Esophagus squamous epithelium (tissue), 5 donors: Measurements from ENCODE around the gene ZNF516. TPM values are rescaled to one million over a fixed set of nuclear protein-coding genes. Genes with fewer than 3 reads are reported as not detected.

Experiments used
- DNase-seq: peaks from one replicate; lab custom pipeline; 2025; lab: John Stamatoyannopoulos, UW
- H3K27ac ChIP-seq, 4 donors: fragments of 200-600 bp; sonication (generic); one replicate each; pipeline ENCODE4 v1.5.1; 2016 to 2019; ENCODE audit warnings: mild to moderate bottlenecking in 1 of 4
- H3K27me3 ChIP-seq, 4 donors: fragments of 200-600 bp; sonication (generic); 1 replicate in 3 of 4; 2 replicates in 1 of 4; pipeline versions ENCODE4 v1.5.1 to v1.6.0; 2017 to 2021; ENCODE audit warnings: antibody characterized with exemption in 1 of 4
- H3K36me3 ChIP-seq, 3 donors: fragments of 200-600 bp; sonication (generic); one replicate each; pipeline ENCODE4 v1.5.1; 2016 to 2019
- H3K4me1 ChIP-seq, 3 donors: fragments of 200-600 bp; sonication (generic); one replicate each; pipeline ENCODE4 v1.5.1; 2017 to 2019
- H3K4me3 ChIP-seq, 4 donors: fragments of 200-600 bp; sonication (generic); 1 replicate in 3 of 4; 2 replicates in 1 of 4; pipeline ENCODE4 v1.5.1; 2016 to 2019; ENCODE audit warnings: mild to moderate bottlenecking in 2 of 4, moderate library complexity in 1 of 4
- H3K9me3 ChIP-seq, 3 donors: fragments of 200-600 bp; sonication (generic); one replicate each; pipeline ENCODE4 v1.5.1; 2016 to 2019
- POLR2A ChIP-seq, 4 donors: fragments of 450-650 bp; IDR thresholded peaks; one replicate each; pipeline ENCODE4 v1.6.1; 2017; ENCODE audit warnings: antibody characterized with exemption in 4 of 4, mild to moderate bottlenecking in 4 of 4, moderate library complexity in 3 of 4
- WGBS, 2 donors: methylation state at CpG; one replicate each; pipeline ENCODE4 v1.1.5; 2018; 5-methylcytosine and 5-hydroxymethylcytosine counted together
- intact Hi-C: fragments of 100-400 bp; cut with DNase I; formaldehyde crosslinking; loops from one replicate; pipeline ENCODE4 v1.15.0; 2022
- total RNA-seq, 4 donors: library from RNA; depleted of rRNA; stranded (reverse); fragments of >200 nt; gene quantifications; one replicate each; pipeline ENCODE4 v1.1.0, GENCODE V29; 2016
- TF ChIP-seq, protein P1 (sequence below), 6 experiments: fragments of 450-650 bp in 4 of 6; fragments of 200-600 bp in 2 of 6; sonication (generic) in 2 of 6; IDR thresholded peaks; one replicate each; pipeline ENCODE4 v1.5.1; 2016 to 2019; ENCODE audit warnings: antibody characterized with exemption in 6 of 6, mild to moderate bottlenecking in 4 of 6, moderate library complexity in 4 of 6
- donor health status: DM: yes; HTN: yes; CAD: no.

Gene ZNF516
- total RNA-seq, 4 donors from 2014 or later = 18.0 to 23.9 (median 19.2) TPM

DNA sequence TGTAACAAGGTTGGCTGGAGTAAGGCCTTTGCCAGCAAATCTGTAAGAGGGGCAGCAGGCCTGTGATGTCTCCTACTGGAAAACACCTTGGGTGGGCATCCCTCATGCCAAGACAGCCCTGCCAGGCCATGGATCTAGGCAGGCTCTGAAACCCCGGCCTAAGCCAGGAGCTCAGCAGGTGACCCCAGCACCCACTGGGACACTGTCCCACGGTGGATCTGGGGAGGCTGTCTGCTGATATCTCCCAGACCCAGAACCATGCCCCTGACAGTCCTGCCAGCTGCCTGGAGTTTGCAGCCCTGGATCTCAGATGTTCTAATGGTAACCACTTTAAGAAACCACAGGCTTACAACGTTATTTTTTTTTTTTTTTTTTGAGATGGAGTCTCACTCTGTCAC is 117.7 kb downstream of the ZNF516 start:
- Histone ChIP-seq H3K4me1 (no peaks in the 10 kb centered on the region), H3K27me3 (no peaks in the 10 kb centered on the region), H3K27ac (no peak overlapping the region), H3K9me3 (no peaks in the 10 kb centered on the region), H3K36me3 (peaks cover 9 to 44% (median 16%) of the 10 kb centered on the region in 3 donors), H3K4me3 (no peak overlapping the region)
- whole genome bisulfite sequencing, 2 donors = 83 to 93% methylated on average over 2 to 3 of the region's 3 CpGs
- TF ChIP-seq, protein P1, sequence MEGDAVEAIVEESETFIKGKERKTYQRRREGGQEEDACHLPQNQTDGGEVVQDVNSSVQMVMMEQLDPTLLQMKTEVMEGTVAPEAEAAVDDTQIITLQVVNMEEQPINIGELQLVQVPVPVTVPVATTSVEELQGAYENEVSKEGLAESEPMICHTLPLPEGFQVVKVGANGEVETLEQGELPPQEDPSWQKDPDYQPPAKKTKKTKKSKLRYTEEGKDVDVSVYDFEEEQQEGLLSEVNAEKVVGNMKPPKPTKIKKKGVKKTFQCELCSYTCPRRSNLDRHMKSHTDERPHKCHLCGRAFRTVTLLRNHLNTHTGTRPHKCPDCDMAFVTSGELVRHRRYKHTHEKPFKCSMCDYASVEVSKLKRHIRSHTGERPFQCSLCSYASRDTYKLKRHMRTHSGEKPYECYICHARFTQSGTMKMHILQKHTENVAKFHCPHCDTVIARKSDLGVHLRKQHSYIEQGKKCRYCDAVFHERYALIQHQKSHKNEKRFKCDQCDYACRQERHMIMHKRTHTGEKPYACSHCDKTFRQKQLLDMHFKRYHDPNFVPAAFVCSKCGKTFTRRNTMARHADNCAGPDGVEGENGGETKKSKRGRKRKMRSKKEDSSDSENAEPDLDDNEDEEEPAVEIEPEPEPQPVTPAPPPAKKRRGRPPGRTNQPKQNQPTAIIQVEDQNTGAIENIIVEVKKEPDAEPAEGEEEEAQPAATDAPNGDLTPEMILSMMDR (IDR thresholded peaks at IDR 0.05) = no peak
- no peak for TF ChIP-seq POLR2A (IDR thresholded peaks at IDR 0.05)
- no peak for DNase-seq
- intact Hi-C loops = no loop called here

DNA sequence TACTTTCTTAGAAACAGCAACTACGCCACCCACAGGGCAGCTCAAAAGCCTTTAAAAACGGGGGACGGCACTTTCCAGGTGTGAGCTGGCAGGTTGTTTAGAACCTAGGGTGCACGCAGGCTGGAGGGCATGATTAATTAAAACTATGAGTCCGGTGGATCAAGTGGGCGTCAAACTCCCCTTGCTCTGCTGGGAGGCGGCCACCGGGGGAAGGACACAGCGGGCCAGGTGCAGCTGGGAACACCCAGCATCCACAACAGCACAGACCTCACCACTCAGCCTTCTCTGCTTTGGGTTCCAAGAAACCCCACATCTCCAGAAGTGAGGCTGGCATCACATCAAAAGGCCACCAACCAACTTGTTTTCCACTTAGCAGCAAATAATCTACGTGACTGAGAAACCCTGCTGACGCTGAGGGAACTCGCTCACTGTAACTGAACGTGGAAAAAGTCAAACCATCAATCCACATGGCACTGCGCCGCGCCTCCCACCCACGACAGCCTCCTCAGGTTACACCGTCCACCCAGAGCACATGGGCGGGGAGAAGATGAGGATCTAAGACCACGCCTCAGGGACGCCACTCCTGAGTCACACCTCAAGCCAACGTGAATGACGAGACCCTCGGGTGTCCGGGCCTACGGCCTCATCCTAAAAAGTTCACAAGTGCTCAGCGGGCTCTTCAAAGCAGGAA is 118.2 kb downstream of the ZNF516 start:
- Histone ChIP-seq H3K27ac (no peak overlapping the region), H3K4me1 (no peaks in the 10 kb centered on the region), H3K4me3 (no peak overlapping the region), H3K36me3 (peaks cover 9 to 47% (median 16%) of the 10 kb centered on the region in 3 donors), H3K27me3 (no peaks in the 10 kb centered on the region), H3K9me3 (no peaks in the 10 kb centered on the region)
- TF ChIP-seq POLR2A (IDR thresholded peaks at IDR 0.05) = no peak
- TF ChIP-seq, protein P1 (IDR thresholded peaks at IDR 0.05) = no peak
- WGBS, 2 donors = 70 to 76% methylated on average over 16 to 22 of the region's 27 CpGs
- DNase-seq = no peak
- intact Hi-C loops = no loop called here

DNA sequence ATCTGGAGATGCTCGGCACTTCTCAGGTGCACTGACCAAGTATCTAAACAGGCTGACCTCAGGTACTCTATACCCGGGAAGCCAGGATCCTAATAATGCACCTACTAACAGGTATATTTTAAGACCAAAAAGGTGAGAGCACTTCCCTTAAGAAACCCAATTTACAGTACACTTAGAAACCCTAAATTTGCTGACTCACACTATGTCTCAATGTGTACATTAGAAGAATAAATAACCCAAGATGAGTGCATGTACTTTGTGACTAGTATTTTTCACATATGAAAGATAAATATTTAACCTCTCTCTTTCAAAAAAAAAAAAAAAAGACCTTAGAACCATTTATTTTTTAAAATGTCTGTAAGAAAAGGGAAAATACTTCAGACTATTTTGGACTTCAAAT is 118.8 kb downstream of the ZNF516 start:
- no peak for DNase-seq
- no peaks in the 10 kb centered on the region for H3K27me3 ChIP-seq
- TF ChIP-seq, protein P1 (IDR thresholded peaks at IDR 0.05) = no peak
- TF ChIP-seq POLR2A (IDR thresholded peaks at IDR 0.05) = no peak
- H3K4me1 ChIP-seq = no peaks in the 10 kb centered on the region
- H3K36me3 ChIP-seq = peaks cover 9 to 53% (median 16%) of the 10 kb centered on the region in 3 donors
- intact Hi-C loops = no loop called here
- H3K4me3 ChIP-seq = no peak overlapping the region
- 86 to 100% methylated on average over 1 of the region's 2 CpGs for WGBS, 2 donors
- H3K9me3 ChIP-seq = no peaks in the 10 kb centered on the region
- no peak overlapping the region for H3K27ac ChIP-seq

DNA sequence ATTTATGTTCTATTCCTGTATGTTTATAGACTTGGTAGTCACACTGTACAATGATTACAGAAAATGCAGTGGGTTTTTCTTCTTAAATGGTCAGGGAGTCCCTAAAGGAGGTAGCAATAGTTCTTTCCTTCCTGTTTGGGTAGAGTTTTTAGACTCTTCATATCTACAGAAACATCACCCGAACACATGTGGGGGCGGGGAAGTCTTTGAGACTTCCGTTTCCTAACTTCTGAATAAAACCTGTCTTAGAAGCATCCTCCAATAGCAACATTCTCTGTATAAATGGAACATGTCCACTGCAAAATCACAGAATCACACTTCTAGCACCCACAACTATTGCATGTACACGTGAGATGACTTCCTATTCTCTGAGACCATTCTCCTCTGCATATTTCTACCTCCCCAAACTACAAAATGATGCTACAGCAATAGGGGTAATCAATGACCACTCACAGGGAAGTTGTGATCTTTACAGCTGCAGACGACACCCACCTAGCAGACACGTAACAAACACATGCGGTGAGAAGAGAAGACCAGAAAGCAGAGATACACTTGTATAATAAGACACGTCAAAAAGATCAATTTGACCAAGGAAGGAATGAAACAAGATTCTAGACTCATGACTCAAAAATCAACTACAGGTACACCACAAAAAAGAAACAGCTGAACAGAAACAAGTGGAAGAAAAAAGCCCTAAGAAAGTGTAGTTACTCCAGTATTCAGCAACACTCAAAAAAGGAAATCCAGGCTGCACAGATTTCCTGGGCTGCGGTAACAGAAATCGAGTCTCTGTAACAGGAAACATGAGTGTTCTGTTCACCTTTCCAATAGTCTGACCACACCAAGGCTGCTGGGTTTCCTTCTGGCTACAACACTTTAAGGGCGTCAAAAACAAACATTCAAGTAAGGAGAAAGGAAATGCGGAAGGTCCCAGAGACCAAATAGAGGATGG is 120.4 kb downstream of the ZNF516 start:
- DNase-seq = no peak
- no peaks in the 10 kb centered on the region for H3K27me3 ChIP-seq
- H3K36me3 ChIP-seq = peaks cover 9 to 62% (median 9%) of the 10 kb centered on the region in 3 donors
- H3K4me3 ChIP-seq = no peak overlapping the region
- intact Hi-C loops = no loop called here
- no peaks in the 10 kb centered on the region for H3K9me3 ChIP-seq
- H3K4me1 ChIP-seq = no peaks in the 10 kb centered on the region
- no peak for TF ChIP-seq POLR2A (IDR thresholded peaks at IDR 0.05)
- TF ChIP-seq, protein P1 (IDR thresholded peaks at IDR 0.05) = no peak
- no peak overlapping the region for H3K27ac ChIP-seq
- 74 to 77% methylated on average over 12 of the region's 12 CpGs for WGBS, 2 donors

DNA sequence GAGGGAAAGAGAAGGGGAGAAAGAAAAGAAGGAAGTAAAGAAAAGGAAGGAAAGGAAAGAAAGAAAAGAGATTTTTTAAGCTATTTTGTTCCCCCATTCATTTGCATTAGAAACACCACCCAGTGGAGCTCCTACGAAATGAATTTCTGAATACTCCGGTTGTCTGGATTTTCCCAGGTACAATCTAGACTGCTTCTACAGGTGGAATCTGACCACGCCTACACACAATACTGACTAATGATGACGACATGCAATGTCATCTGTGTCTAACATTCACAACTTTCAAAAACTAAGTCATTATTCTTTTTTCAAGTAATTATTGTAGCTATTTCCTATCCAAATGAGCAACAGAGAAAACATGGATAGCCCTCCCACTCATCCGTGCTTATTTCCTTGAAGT is 121.7 kb downstream of the ZNF516 start:
- H3K36me3 ChIP-seq = peaks cover 0 to 59% (median under 1%) of the 10 kb centered on the region in 3 donors
- TF ChIP-seq, protein P1 (IDR thresholded peaks at IDR 0.05) = no peak
- no peak for TF ChIP-seq POLR2A (IDR thresholded peaks at IDR 0.05)
- no peak overlapping the region for H3K4me3 ChIP-seq
- H3K4me1 ChIP-seq = no peaks in the 10 kb centered on the region
- DNase-seq = no peak
- H3K27ac ChIP-seq = no peak overlapping the region
- no peaks in the 10 kb centered on the region for H3K27me3 ChIP-seq
- WGBS, 2 donors = 57 to 72% methylated on average over 5 of the region's 5 CpGs
- H3K9me3 ChIP-seq = no peaks in the 10 kb centered on the region
- intact Hi-C loops = no loop called here
